K562 (cell line): ENCODE data around the gene GPRIN1. TPM values are rescaled to one million over a fixed set of nuclear protein-coding genes. Genes with fewer than 3 reads are reported as not detected.

Experiments used
- BDP1 ChIP-seq: IDR thresholded peaks from 3 replicates; pipeline ENCODE4 v1.6.1; 2011; ENCODE audit not compliant: insufficient read length, insufficient read depth
- CCAR2 ChIP-seq: fragments of 200-400 bp; formaldehyde crosslinking; IDR thresholded peaks from 2 replicates; pipeline ENCODE4 v1.6.1; 2017; ENCODE audit warnings: mild to moderate bottlenecking, low read depth, low read length
- CREB3L1 ChIP-seq: fragments of 450-650 bp; IDR thresholded peaks from 2 replicates; pipeline ENCODE4 v1.6.1; 2014; ENCODE audit warnings: low read depth, mild to moderate bottlenecking, moderate library complexity, borderline replicate concordance
- DNMT1 ChIP-seq: fragments of 450-650 bp; IDR thresholded peaks from 2 replicates; pipeline ENCODE4 v1.6.1; 2016; ENCODE audit warnings: antibody characterized with exemption, mild to moderate bottlenecking
- GABPB2 ChIP-seq: fragments of 250-450 bp; sonication (Bioruptor Pico); conservative IDR thresholded peaks from 2 replicates; pipeline ENCODE4 v1.5.1; 2021; ENCODE audit warnings: mild to moderate bottlenecking
- HDAC8 ChIP-seq: fragments of 450-650 bp; IDR thresholded peaks from 2 replicates; pipeline ENCODE4 v1.6.1; 2016; ENCODE audit warnings: mild to moderate bottlenecking, missing genetic modification characterization, moderate library complexity, missing compliant biosample characterization
- KDM4B ChIP-seq, 2 experiments: fragments of 450-650 bp in 1 of 2; sonication (generic) in 1 of 2; IDR thresholded peaks; 2 replicates each; pipeline ENCODE4 v1.6.1; 2016 to 2017; ENCODE audit warnings: borderline replicate concordance in 2 of 2, antibody characterized with exemption in 1 of 2, low read depth in 1 of 2, mild to moderate bottlenecking in 1 of 2
- KLF1 ChIP-seq: fragments of 450-650 bp; IDR thresholded peaks from 2 replicates; pipeline ENCODE4 v1.6.1; 2016; ENCODE audit warnings: missing genetic modification characterization, missing compliant biosample characterization
- MIER1 ChIP-seq: fragments of 450-650 bp; IDR thresholded peaks from 2 replicates; pipeline ENCODE4 v1.6.1; 2016; ENCODE audit warnings: antibody characterized with exemption, mild to moderate bottlenecking, low read depth
- NFIC ChIP-seq: fragments of 450-650 bp; IDR thresholded peaks from 2 replicates; pipeline ENCODE4 v1.6.1; 2017; ENCODE audit warnings: mild to moderate bottlenecking, inconsistent platforms
- PCBP1 ChIP-seq: fragments of 200-400 bp; formaldehyde crosslinking; IDR thresholded peaks from 2 replicates; pipeline ENCODE4 v1.6.1; 2018; ENCODE audit warnings: mild to moderate bottlenecking, low read depth, low read length; ENCODE audit not compliant: poor library complexity, severe bottlenecking
- PHTF2 ChIP-seq: fragments of 250-450 bp; sonication (Bioruptor Pico); IDR thresholded peaks from 2 replicates; pipeline ENCODE4 v1.5.0; 2021; ENCODE audit warnings: mild to moderate bottlenecking
- PTBP1 ChIP-seq: fragments of 200-400 bp; formaldehyde crosslinking; IDR thresholded peaks from 2 replicates; pipeline ENCODE4 v1.6.1; 2017; ENCODE audit warnings: low read depth, low read length
- RERE ChIP-seq: sonication (generic); formaldehyde crosslinking; IDR thresholded peaks from 2 replicates; pipeline ENCODE4 v1.8.0; 2023; ENCODE audit warnings: missing genetic modification reagents, mild to moderate bottlenecking, borderline replicate concordance
- RFX1 ChIP-seq: fragments of 450-650 bp; IDR thresholded peaks from 2 replicates; pipeline ENCODE4 v1.6.1; 2016; ENCODE audit warnings: mild to moderate bottlenecking, moderate library complexity
- SP2 ChIP-seq: IDR thresholded peaks from 2 replicates; pipeline ENCODE4 v1.6.1; 2011; ENCODE audit warnings: mild to moderate bottlenecking, low read depth, low read length, moderate library complexity; ENCODE audit not compliant: poor library complexity, severe bottlenecking; ENCODE audit errors: extremely low read depth
- TCFL5 ChIP-seq: fragments of 250-450 bp; sonication (Bioruptor Pico); conservative IDR thresholded peaks from 2 replicates; pipeline ENCODE4 v1.6.1; 2021; ENCODE audit warnings: mild to moderate bottlenecking, moderate library complexity, matching md5 sums
- ZKSCAN8 ChIP-seq: fragments of 200-800 bp; sonication (Bioruptor generic); IDR thresholded peaks from 2 replicates; pipeline ENCODE4 v1.6.1; 2016; ENCODE audit warnings: missing genetic modification characterization, missing compliant biosample characterization
- ZNF311 ChIP-seq: fragments of 250-450 bp; sonication (Bioruptor Pico); IDR thresholded peaks from 2 replicates; pipeline ENCODE4 v1.4.0; 2020; ENCODE audit warnings: mild to moderate bottlenecking, moderate library complexity
- ZNF408 ChIP-seq: fragments of 250-450 bp; sonication (Bioruptor Pico); IDR thresholded peaks from 2 replicates; pipeline ENCODE4 v1.4.0; 2020; ENCODE audit warnings: low read depth, mild to moderate bottlenecking, moderate library complexity
- ZNF76 ChIP-seq: fragments of 250-450 bp; sonication (Bioruptor Pico); IDR thresholded peaks from 2 replicates; pipeline ENCODE4 v1.4.0; 2020; ENCODE audit warnings: mild to moderate bottlenecking, moderate library complexity, borderline replicate concordance
- ZNF766 ChIP-seq: fragments of 200-800 bp; sonication (Bioruptor generic); conservative IDR thresholded peaks from 2 replicates; pipeline ENCODE4 v1.6.1; 2016; ENCODE audit warnings: missing genetic modification characterization, missing compliant biosample characterization
- ZNF79 ChIP-seq: fragments of 250-450 bp; sonication (Bioruptor Pico); IDR thresholded peaks from 2 replicates; pipeline ENCODE4 v1.4.0; 2020; ENCODE audit warnings: low read depth, mild to moderate bottlenecking, moderate library complexity
- polyA plus RNA-seq, 8 experiments: library from polyadenylated mRNA; depleted of rRNA in 4 of 8; stranded (reverse) in 5 of 8; unstranded in 3 of 8; fragments of >200 nt; fragmentation: Nextera tagmentation in 2 of 8; fragmentation: Illumina TruSeq in 1 of 8; extraction: Ambion mirVana in 2 of 8; extraction: Trizol in 1 of 8; gene quantifications; 2 replicates each; pipeline versions ENCODE4 v1.2.1 to v1.2.3, GENCODE V29; 2011 to 2014; ENCODE audit warnings: inconsistent platforms in 1 of 8, missing spikeins in 1 of 8
- total RNA-seq, 7 experiments: library from RNA; depleted of rRNA in 6 of 7; stranded (reverse); fragments of >200 nt in 6 of 7; fragmentation: Illumina TruSeq in 2 of 7; extraction: Trizol in 2 of 7; gene quantifications; 2 replicates each; pipeline versions ENCODE4 v1.2.1 to v1.2.3, GENCODE V29; 2011 to 2021; ENCODE audit warnings: low replicate concordance in 1 of 7
- TF ChIP-seq, protein P1 (sequence below): sonication (generic); formaldehyde crosslinking; IDR thresholded peaks from 2 replicates; pipeline ENCODE4 v1.9.0; 2022; ENCODE audit warnings: mild to moderate bottlenecking, missing genetic modification reagents

GPRIN1 gene
- total and polyA plus RNA-seq, 9 of the 15 experiments (the other 6 are each of a cell fraction or from before 2014, with no cell fraction given) = 0.15 to 11.6 (median 4.4) TPM

DNA sequence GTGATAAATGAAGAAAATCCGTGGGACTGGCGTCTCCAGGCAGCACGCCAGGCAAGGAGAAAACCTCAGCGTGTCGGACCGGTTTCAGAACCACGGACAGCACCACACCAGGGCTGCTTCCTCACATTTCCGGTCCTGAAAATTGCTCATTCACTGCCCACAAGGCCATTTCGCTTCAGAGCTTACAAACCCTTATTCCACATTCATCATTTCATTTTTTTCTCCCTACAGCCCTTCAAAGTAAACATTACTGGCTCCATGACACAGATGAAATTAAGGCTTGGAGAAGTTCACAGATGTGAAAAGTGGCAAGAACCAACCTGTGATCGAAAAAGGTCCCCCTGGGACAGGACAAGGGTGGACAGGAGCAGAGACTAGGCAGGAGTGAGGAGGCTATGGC, 1.5 kb upstream of the GPRIN1 start (continued):
- TF ChIP-seq KDM4B (IDR thresholded peaks at IDR 0.05; ENCODE audit: borderline replicate concordance in 2 of 2, low read depth in 1 of 2) (no peak), MIER1 (peak; percentile 93), CREB3L1 (no peak), GABPB2 (CRISPR knock-in tag) (no peak), ZNF76 (CRISPR knock-in tag) (no peak), PTBP1 (no peak), RERE (CRISPR knock-in tag) (no peak), KLF1 (tag) (no peak), BDP1 (no peak), CCAR2 (no peak), PHTF2 (CRISPR knock-in tag) (no peak), TCFL5 (CRISPR knock-in tag) (no peak), ZNF79 (CRISPR knock-in tag) (no peak), ZNF311 (CRISPR knock-in tag) (no peak), ZNF766 (CRISPR knock-in tag) (peak; percentile 75; the same call in 1 of the 2 replicates), ZKSCAN8 (CRISPR knock-in tag) (no peak), NFIC (peak; percentile 30; the same call in 1 of the 2 replicates), RFX1 (no peak; the same call in 1 of the 2 replicates), HDAC8 (tag) (no peak), SP2 (no peak), PCBP1 (no peak), DNMT1 (no peak), ZNF408 (no peak)
- TF ChIP-seq, protein P1, sequence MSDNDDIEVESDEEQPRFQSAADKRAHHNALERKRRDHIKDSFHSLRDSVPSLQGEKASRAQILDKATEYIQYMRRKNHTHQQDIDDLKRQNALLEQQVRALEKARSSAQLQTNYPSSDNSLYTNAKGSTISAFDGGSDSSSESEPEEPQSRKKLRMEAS = peak; percentile 47; the same call in 1 of the 2 replicates
